Heart right ventricle (tissue), 16 donors: ENCODE data around the gene RRAS2. TPM values are rescaled to one million over a fixed set of nuclear protein-coding genes. Genes with fewer than 3 reads are reported as not detected.

ENCODE experiments used
- ATAC-seq, 8 donors: fragments of 200-7000 bp; cut with Tn5 transposase; one replicate each; pipeline ENCODE4 v1.9.1; 2020; ENCODE audit warnings: mild to moderate bottlenecking in 8 of 8, moderate library complexity in 8 of 8, moderate number of reproducible peaks in 1 of 8
- DNase-seq, 2 donors: peaks; one replicate each; pipeline ENCODE4 v3.0.0-alpha.2; 2020
- H3K27ac ChIP-seq, 10 donors: fragments of 200-600 bp; sonication (generic) in 2 of 10; one replicate each; pipeline versions ENCODE4 v1.5.0 to v1.8.0; 2020 to 2022; ENCODE audit warnings: mild to moderate bottlenecking in 3 of 10
- H3K27me3 ChIP-seq, 7 donors: fragments of 200-600 bp; one replicate each; pipeline ENCODE4 v1.8.0; 2021 to 2022; ENCODE audit warnings: mild to moderate bottlenecking in 2 of 7
- H3K36me3 ChIP-seq, 9 donors: fragments of 200-600 bp; sonication (generic) in 1 of 9; one replicate each; pipeline versions ENCODE4 v1.5.0 to v1.8.0; 2020 to 2022; ENCODE audit warnings: mild to moderate bottlenecking in 2 of 9
- H3K4me1 ChIP-seq, 9 donors: fragments of 200-600 bp; sonication (generic) in 1 of 9; one replicate each; pipeline versions ENCODE4 v1.5.0 to v1.8.0; 2020 to 2022; ENCODE audit warnings: mild to moderate bottlenecking in 4 of 9
- H3K4me3 ChIP-seq, 10 donors: fragments of 200-600 bp; sonication (generic) in 2 of 10; one replicate each; pipeline versions ENCODE4 v1.5.0 to v1.8.0; 2020 to 2022; ENCODE audit warnings: mild to moderate bottlenecking in 7 of 10, moderate library complexity in 2 of 10
- H3K9me3 ChIP-seq, 11 donors: fragments of 200-600 bp in 10 of 11; sonication (generic) in 2 of 11; one replicate each; pipeline versions ENCODE4 v1.5.0 to v1.8.0; 2013 to 2022; ENCODE audit warnings: mild to moderate bottlenecking in 2 of 11, control low read depth in 1 of 11, moderate library complexity in 1 of 11
- WGBS, 2 donors: extraction: QIAGEN DNeasy Blood & Tissue Kit; methylation state at CpG; one replicate each; pipeline ENCODE4 v1.1.7; 2013; ENCODE audit warnings: inconsistent platforms in 1 of 2; 5-methylcytosine and 5-hydroxymethylcytosine counted together
- intact Hi-C, 10 donors: fragments of 100-400 bp; cut with DNase I; formaldehyde crosslinking; loops; one replicate each; pipeline versions ENCODE4 v1.11.1 to v1.14.2; 2022
- polyA plus RNA-seq, 2 donors: library from polyadenylated mRNA; stranded (reverse); fragments of 200-250 nt; gene quantifications; one replicate each; pipeline ENCODE4 v1.2.3, GENCODE V29; 2013
- total RNA-seq, 10 donors: library from RNA; stranded (reverse); fragmentation: NEBNext Ultra II Directional in 3 of 10; extraction: Animal tissue kit (Norgen Biotek cat#: 25700) in 3 of 10; gene quantifications; one replicate each; pipeline versions ENCODE4 v1.2.1 to v1.2.4, GENCODE V29; 2021 to 2023
- TF ChIP-seq, protein P1 (sequence below), 9 donors: fragments of 200-600 bp; sonication (generic) in 2 of 9; IDR thresholded peaks; one replicate each; pipeline versions ENCODE4 v1.5.0 to v1.8.0; 2021 to 2022; ENCODE audit warnings: antibody characterized with exemption in 9 of 9, mild to moderate bottlenecking in 5 of 9, moderate library complexity in 1 of 9
- donor health status: Arrhythmogenic right ventricular cardiomyopathy.
- donor health status: ischemic (EF 13 %, LVEDD 7.1; RV severe dilation, severe dysfunction).
- donor health status: healthy with polysubstance abuse.
- donor health status: DM: no; HTN: yes; CAD: no.
- donor health status: DM: no; HTN: no; CAD: no.
- donor health status: ischemic (EF 25% LVEDD 6.9; RV normal size, moderate dysfunction).
- donor health status: ischemic (EF 25% LVEDD 5.7; RV mildly dilated, moderate dysfunction).
- donor health status: healthy.
- donor health status: DM: yes; HTN: yes; CAD: no.
- donor health status: Ischemic cardiomyopathy.
- donor health status: ischemic (EF 35%, LVEDD 5.7; RV mildly dilated, moderate dysfunction).
- donor health status: nonischemic (EF 11% LVEDD 7.7; RV severe dilation, severe dysfunction).
- donor health status: DM: yes; HTN: yes; CAD: no.
- donor health status: PGD.
- donor health status: ischemic (EF 29% LVEDD 5.4; RV normal size, mild dysfunction).
- donor health status: nonischemic (EF 23%, LVEDD 6.1; RV moderate dilation, normal function).

RRAS2 gene
- total and polyA plus RNA-seq, 12 donors = 20.8 to 142 (median 37.3) TPM

DNA sequence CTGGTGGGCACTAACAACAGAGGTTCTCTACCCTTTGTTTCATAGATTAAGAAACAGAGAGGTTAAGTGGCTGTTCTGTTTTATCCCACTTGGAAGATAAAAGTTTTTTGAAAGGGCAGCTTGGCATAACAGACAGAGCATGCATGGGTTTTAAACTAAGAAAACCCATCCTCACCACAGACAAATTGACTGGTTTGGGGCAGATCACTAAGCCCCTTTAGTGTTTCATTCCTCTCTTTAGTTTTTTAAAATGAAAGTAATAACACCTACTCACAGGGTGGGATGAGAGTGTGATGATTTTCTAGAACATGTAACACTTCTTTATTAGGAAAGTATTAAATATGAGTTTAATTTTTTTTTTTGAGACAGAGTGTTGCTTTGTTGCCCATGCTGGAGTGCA lies 12.3 kb upstream of the RRAS2 start:
- Histone ChIP-seq H3K9me3 (no peaks in the 10 kb centered on the region), H3K36me3 (no peaks in the 10 kb centered on the region), H3K4me1 (peaks cover 0 to 25% (median 11%) of the 10 kb centered on the region in 9 donors), H3K27ac (no peak overlapping the region), H3K4me3 (no peak overlapping the region), H3K27me3 (no peaks in the 10 kb centered on the region)
- intact Hi-C loops = no loop called here
- TF ChIP-seq, protein P1, sequence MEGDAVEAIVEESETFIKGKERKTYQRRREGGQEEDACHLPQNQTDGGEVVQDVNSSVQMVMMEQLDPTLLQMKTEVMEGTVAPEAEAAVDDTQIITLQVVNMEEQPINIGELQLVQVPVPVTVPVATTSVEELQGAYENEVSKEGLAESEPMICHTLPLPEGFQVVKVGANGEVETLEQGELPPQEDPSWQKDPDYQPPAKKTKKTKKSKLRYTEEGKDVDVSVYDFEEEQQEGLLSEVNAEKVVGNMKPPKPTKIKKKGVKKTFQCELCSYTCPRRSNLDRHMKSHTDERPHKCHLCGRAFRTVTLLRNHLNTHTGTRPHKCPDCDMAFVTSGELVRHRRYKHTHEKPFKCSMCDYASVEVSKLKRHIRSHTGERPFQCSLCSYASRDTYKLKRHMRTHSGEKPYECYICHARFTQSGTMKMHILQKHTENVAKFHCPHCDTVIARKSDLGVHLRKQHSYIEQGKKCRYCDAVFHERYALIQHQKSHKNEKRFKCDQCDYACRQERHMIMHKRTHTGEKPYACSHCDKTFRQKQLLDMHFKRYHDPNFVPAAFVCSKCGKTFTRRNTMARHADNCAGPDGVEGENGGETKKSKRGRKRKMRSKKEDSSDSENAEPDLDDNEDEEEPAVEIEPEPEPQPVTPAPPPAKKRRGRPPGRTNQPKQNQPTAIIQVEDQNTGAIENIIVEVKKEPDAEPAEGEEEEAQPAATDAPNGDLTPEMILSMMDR (IDR thresholded peaks at IDR 0.05) = no peak
- no peak for ATAC-seq
- no peak for DNase-seq

DNA sequence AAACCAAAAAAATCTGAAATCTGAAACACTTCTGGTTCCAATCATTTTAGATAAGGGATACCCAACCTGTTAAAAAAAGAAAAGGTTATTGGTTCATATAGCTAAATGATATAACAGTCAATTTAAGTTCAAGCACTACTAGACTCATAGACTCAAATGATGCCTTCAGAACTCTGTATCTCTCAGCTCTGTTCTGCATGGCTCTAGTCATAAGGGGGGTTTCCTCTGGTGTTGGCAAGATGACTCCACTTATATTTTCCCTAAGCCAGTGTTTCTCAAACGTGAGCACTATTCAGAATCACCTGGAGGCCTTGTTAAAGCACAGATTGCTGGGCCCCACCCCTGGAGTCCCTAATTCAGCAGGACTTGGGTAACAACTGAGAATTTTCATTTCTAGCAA lies 11.5 kb upstream of the RRAS2 start:
- intact Hi-C loops = no loop called here
- Histone ChIP-seq H3K9me3 (no peaks in the 10 kb centered on the region), H3K27ac (no peak overlapping the region), H3K4me3 (no peak overlapping the region), H3K36me3 (no peaks in the 10 kb centered on the region), H3K4me1 (peaks cover 0 to 24% (median 11%) of the 10 kb centered on the region in 9 donors), H3K27me3 (no peaks in the 10 kb centered on the region)
- TF ChIP-seq, protein P1 (IDR thresholded peaks at IDR 0.05) = no peak
- DNase-seq (no peak), ATAC-seq (no peak)
- WGBS, 2 donors = 39 to 59% methylated on average over 1 of the region's 1 CpG

DNA sequence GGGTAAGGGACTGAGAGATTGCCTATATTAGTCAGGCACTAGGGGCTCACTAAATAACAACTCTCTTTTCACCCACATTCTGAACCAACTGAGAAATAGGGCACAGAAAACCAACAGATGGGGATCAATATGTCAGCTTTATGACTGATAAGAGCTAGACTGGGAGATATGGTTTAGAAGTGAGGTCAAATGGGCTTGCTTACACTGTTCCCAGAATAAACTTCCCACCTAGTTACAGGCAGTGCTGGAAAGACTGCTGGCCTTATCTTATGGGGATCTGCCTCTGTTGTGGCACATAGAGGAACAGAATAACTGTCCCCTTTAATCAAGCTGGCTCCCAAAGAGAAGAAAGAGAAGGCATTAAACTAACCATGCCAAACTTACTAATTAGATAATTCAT lies 10.6 kb upstream of the RRAS2 start:
- Histone ChIP-seq H3K36me3 (no peaks in the 10 kb centered on the region), H3K4me3 (no peak overlapping the region), H3K9me3 (no peaks in the 10 kb centered on the region), H3K27me3 (no peaks in the 10 kb centered on the region), H3K27ac (no peak overlapping the region), H3K4me1 (peaks cover 0 to 17% (median 5%) of the 10 kb centered on the region in 9 donors)
- TF ChIP-seq, protein P1 (IDR thresholded peaks at IDR 0.05) = no peak
- ATAC-seq = no peak
- intact Hi-C loops = no loop called here
- DNase-seq = no peak

DNA sequence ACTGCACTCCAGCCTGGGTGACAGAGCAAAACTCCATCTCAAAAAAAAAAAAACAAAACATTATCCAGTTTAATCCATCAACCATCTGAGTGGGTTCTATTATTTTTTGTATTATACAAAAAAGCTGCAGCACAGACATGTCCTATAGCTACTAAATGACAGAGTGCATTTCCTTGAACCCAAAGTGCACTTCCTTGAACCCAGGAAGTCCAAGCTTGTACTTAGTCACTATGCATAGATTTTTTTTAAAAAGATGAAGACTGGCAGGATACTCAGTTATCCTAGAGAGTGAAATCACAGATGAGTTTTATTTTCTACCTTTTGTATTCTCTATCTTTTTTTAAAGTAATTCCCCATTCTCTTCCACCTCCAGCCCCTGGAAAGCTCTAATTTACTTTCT lies 8.0 kb upstream of the RRAS2 start:
- ATAC-seq (no peak), DNase-seq (no peak)
- H3K27ac ChIP-seq = no peak overlapping the region
- no peaks in the 10 kb centered on the region for H3K36me3 ChIP-seq
- H3K9me3 ChIP-seq = no peaks in the 10 kb centered on the region
- no peaks in the 10 kb centered on the region for H3K27me3 ChIP-seq
- peaks cover 0 to 33% (median 5%) of the 10 kb centered on the region in 9 donors for H3K4me1 ChIP-seq
- TF ChIP-seq, protein P1 (IDR thresholded peaks at IDR 0.05) = no peak
- H3K4me3 ChIP-seq = no peak overlapping the region
- intact Hi-C loops = no loop called here
